Measurements from ENCODE around the gene ZRANB3. TPM values are rescaled to one million over a fixed set of nuclear protein-coding genes. Genes with fewer than 3 reads are reported as not detected.

ZRANB3 gene
- total and polyA plus RNA-seq, 4 donors: 2.5 to 7.2 (median 4.1) TPM

- 94% methylated on average over 1 of the region's 1 CpG for WGBS
- TF ChIP-seq RAD21 (IDR thresholded peaks at IDR 0.05) (no peak), HNF4A (conservative IDR thresholded peaks at IDR 0.05) (no peak), FOXA1 (IDR thresholded peaks at IDR 0.05) (no peak), RXRA (IDR thresholded peaks at IDR 0.05) (no peak), MAX (IDR thresholded peaks at IDR 0.05) (no peak), ZBTB33 (IDR thresholded peaks at IDR 0.05) (no peak), FOXA2 (IDR thresholded peaks at IDR 0.05) (no peak), JUND (IDR thresholded peaks at IDR 0.05) (no peak), HNF4G (IDR thresholded peaks at IDR 0.05) (no peak), EGR1 (IDR thresholded peaks at IDR 0.05; ENCODE audit: low read depth in 2 of 2) (no peak), NR2F2 (IDR thresholded peaks at IDR 0.05) (no peak), TAF1 (conservative IDR thresholded peaks at IDR 0.05) (no peak), CTCF (IDR thresholded peaks at IDR 0.05; ENCODE audit: low read depth, low read length, missing input control) (no peak)
- H3K9ac ChIP-seq (ENCODE audit: low read depth in 1 of 2, low read length in 2 of 2): no peak overlapping the region
- H3K36me3 ChIP-seq (ENCODE audit: control insufficient read depth in 4 of 4, insufficient read depth in 3 of 4, low read depth in 1 of 4, low read length in 3 of 4): peaks cover 0 to 2% (median 0%) of the 10 kb centered on the region in 4 donors
- DNase-seq (ENCODE audit: low spot score): no peak
- no peak overlapping the region for H3K27ac ChIP-seq (ENCODE audit: low read depth in 1 of 2, low read length in 2 of 2)
- H3K27me3 ChIP-seq (ENCODE audit: control insufficient read depth in 4 of 4, insufficient read depth in 4 of 4, low read length in 3 of 4): no peaks in the 10 kb centered on the region
- peaks cover 0 to 4% (median under 1%) of the 10 kb centered on the region in 4 donors for H3K4me1 ChIP-seq (ENCODE audit: control insufficient read depth in 4 of 4, insufficient read depth in 4 of 4, low read length in 3 of 4)
- H3K4me3 ChIP-seq (ENCODE audit: low read depth in 1 of 3, low read length in 3 of 3): no peak overlapping the region
- H3K9me3 ChIP-seq (ENCODE audit: control insufficient read depth in 4 of 4, low read length in 3 of 4): no peaks in the 10 kb centered on the region
Measured at GRCh38 chr2:135103843-135104242, 427.2 kb downstream of the ZRANB3 start.

GRCh38 chr2:135099802-135100483 lies 431.1 kb downstream of the ZRANB3 start:
- Histone ChIP-seq H3K27me3 (ENCODE audit: control insufficient read depth in 4 of 4, insufficient read depth in 4 of 4, low read length in 3 of 4) (no peaks in the 10 kb centered on the region), H3K9ac (ENCODE audit: low read depth in 1 of 2, low read length in 2 of 2) (no peak overlapping the region), H3K36me3 (ENCODE audit: control insufficient read depth in 4 of 4, insufficient read depth in 3 of 4, low read depth in 1 of 4, low read length in 3 of 4) (peaks cover 0 to 2% (median 1%) of the 10 kb centered on the region in 4 donors), H3K4me1 (ENCODE audit: control insufficient read depth in 4 of 4, insufficient read depth in 4 of 4, low read length in 3 of 4) (peaks cover 0 to 4% (median under 1%) of the 10 kb centered on the region in 4 donors), H3K27ac (ENCODE audit: low read depth in 1 of 2, low read length in 2 of 2) (no peak overlapping the region), H3K9me3 (ENCODE audit: control insufficient read depth in 4 of 4, low read length in 3 of 4) (no peaks in the 10 kb centered on the region), H3K4me3 (ENCODE audit: low read depth in 1 of 3, low read length in 3 of 3) (no peak overlapping the region)
- WGBS: 76% methylated on average over 5 of the region's 5 CpGs
- DNase-seq (ENCODE audit: low spot score): no peak
- TF ChIP-seq RXRA (IDR thresholded peaks at IDR 0.05) (no peak), YY1 (IDR thresholded peaks at IDR 0.05) (no peak), GABPA (IDR thresholded peaks at IDR 0.05 in 1 of 2, conservative IDR thresholded peaks at IDR 0.05 in 1 of 2) (no peak), MAX (IDR thresholded peaks at IDR 0.05) (no peak), ZBTB33 (IDR thresholded peaks at IDR 0.05) (no peak), RAD21 (IDR thresholded peaks at IDR 0.05) (no peak), HNF4G (IDR thresholded peaks at IDR 0.05) (no peak), HNF4A (conservative IDR thresholded peaks at IDR 0.05) (no peak), CTCF (IDR thresholded peaks at IDR 0.05; ENCODE audit: low read depth, low read length, missing input control) (no peak), REST (IDR thresholded peaks at IDR 0.05) (no peak), ATF3 (IDR thresholded peaks at IDR 0.05) (no peak)

Data from liver (tissue), 9 donors.